ENCODE measurements around the gene RFX7.

- TF ChIP-seq ZNF274 (IDR thresholded peaks at IDR 0.05; ENCODE audit: low read depth, low read length) (no peak), ATF3 (IDR thresholded peaks at IDR 0.05) (no peak)
These were observed 95.6 kb downstream of the RFX7 start for GRCh38 chr15:56148064-56148463.
